PC-9 (cell line): ENCODE measurements around the gene DOK3. TPM values are rescaled to one million over a fixed set of nuclear protein-coding genes. Genes with fewer than 3 reads are reported as not detected.

Experiments used
- BruUV-seq: library from RNA; stranded (reverse); fragments of 400-500 nt; replicated peaks from 2 replicates; lab custom pipeline; 2021; lab: Mats Ljungman, UMichigan
- CTCF ChIA-PET: fragments of 300-600 bp; sonication (Branson Sonifier 250); formaldehyde crosslinking; loops from one replicate; lab custom pipeline; 2022; ENCODE audit warnings: antibody characterized with exemption; lab: Charles Lee
- POLR2A ChIA-PET: fragments of 300-600 bp; sonication (Branson Sonifier 250); formaldehyde crosslinking; loops from one replicate; lab custom pipeline; 2022; ENCODE audit warnings: antibody characterized with exemption; ENCODE audit not compliant: unreplicated experiment; lab: Charles Lee
- DNase-seq, 2 experiments: peaks; one replicate each; pipeline versions ENCODE4 v3.0.0 to v3.0.0-alpha.2; 2015 to 2022; ENCODE audit warnings: mixed read lengths in 1 of 2
- H2AFZ ChIP-seq: fragments of 200-600 bp; sonication (generic); 2 replicates; pipeline ENCODE4 v1.8.1; 2017; ENCODE audit warnings: antibody characterized with exemption
- H3F3A ChIP-seq: fragments of 200-600 bp; sonication (generic); 2 replicates; pipeline ENCODE4 v1.8.1; 2017; ENCODE audit warnings: antibody characterized with exemption, mild to moderate bottlenecking, low read depth; ENCODE audit not compliant: insufficient read depth
- H3K27ac ChIP-seq: fragments of 200-600 bp; sonication (generic); 2 replicates; pipeline ENCODE4 v1.6.1; 2016; ENCODE audit warnings: mixed run types
- H3K27me3 ChIP-seq: fragments of 200-600 bp; sonication (generic); 2 replicates; pipeline ENCODE4 v1.6.1; 2016; ENCODE audit warnings: low read depth, mixed run types; ENCODE audit not compliant: insufficient read depth
- H3K36me3 ChIP-seq: fragments of 200-600 bp; sonication (generic); 2 replicates; pipeline ENCODE4 v1.6.1; 2016; ENCODE audit warnings: low read depth, mixed run types
- H3K4me1 ChIP-seq: fragments of 200-600 bp; sonication (generic); replicated peaks from 2 replicates; pipeline ENCODE4 v1.6.1; 2016; ENCODE audit warnings: mixed run types; ENCODE audit not compliant: insufficient read depth
- H3K4me2 ChIP-seq: fragments of 200-600 bp; sonication (generic); 2 replicates; pipeline ENCODE4 v1.6.1; 2017; ENCODE audit warnings: mixed run types
- H3K4me3 ChIP-seq: fragments of 200-600 bp; sonication (generic); 2 replicates; pipeline ENCODE4 v1.6.1; 2016; ENCODE audit warnings: mixed run types
- H3K79me2 ChIP-seq: fragments of 200-600 bp; sonication (generic); 2 replicates; pipeline ENCODE4 v1.6.1; 2017; ENCODE audit warnings: low read depth, mixed run types
- H3K9me2 ChIP-seq: fragments of 200-600 bp; sonication (generic); 2 replicates; pipeline ENCODE4 v1.8.1; 2017; ENCODE audit warnings: mild to moderate bottlenecking; ENCODE audit not compliant: insufficient read depth
- H3K9me3 ChIP-seq: fragments of 200-600 bp; sonication (generic); 2 replicates; pipeline ENCODE4 v1.8.1; 2016; ENCODE audit warnings: low read depth; ENCODE audit not compliant: insufficient read depth
- H4K20me1 ChIP-seq: fragments of 200-600 bp; sonication (generic); 2 replicates; pipeline ENCODE4 v1.8.1; 2017; ENCODE audit not compliant: insufficient read depth
- EZH2 ChIP-seq: fragments of 200-600 bp; sonication (generic); IDR thresholded peaks from 2 replicates; pipeline ENCODE4 v1.8.0; 2017; ENCODE audit warnings: antibody characterized with exemption, low read depth
- intact Hi-C: fragments of 100-400 bp; cut with micrococcal nuclease; formaldehyde crosslinking; loops from one replicate; pipeline ENCODE4 v1.10.0; 2022; ENCODE audit not compliant: unreplicated experiment
- total RNA-seq: library from RNA; stranded (reverse); gene quantifications from 2 replicates; pipeline ENCODE4 v1.2.3, GENCODE V29; 2021
- TF ChIP-seq, protein P1 (sequence below): fragments of 200-600 bp; sonication (generic); conservative IDR thresholded peaks from 2 replicates; pipeline ENCODE4 v1.6.1; 2017; ENCODE audit warnings: mixed run types, antibody characterized with exemption, mild to moderate bottlenecking, moderate library complexity

Gene DOK3
- total RNA-seq, 1 experiment from 2014 or later = 12.2 TPM

DNA sequence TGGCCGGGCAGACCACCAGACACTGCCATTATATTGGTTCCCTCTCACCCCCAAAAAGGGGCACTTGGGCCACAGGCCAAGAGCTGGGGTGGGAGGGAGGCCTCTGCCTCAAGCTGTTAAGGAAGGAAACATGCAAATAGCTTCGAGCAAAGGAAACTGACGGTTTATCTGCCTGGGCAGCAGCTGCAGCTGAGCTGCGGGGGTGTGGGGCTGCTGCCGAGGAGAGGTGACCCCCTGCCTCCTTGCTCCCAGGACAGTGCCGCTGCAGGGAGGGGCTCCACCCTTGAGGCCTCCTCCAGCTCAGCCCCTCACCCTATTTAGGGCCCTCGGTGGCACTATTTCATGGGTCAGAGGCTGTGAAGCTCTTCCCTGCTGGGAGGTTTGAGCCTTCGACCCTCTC, 789 bp downstream of the DOK3 start:
- no peaks in the 10 kb centered on the region for H4K20me1 ChIP-seq
- H2AFZ ChIP-seq = no peak overlapping the region
- H3K27me3 ChIP-seq = no peaks in the 10 kb centered on the region
- DNase-seq = no peak
- H3K4me3 ChIP-seq = no peak overlapping the region
- H3K36me3 ChIP-seq = no peaks in the 10 kb centered on the region
- no peaks in the 10 kb centered on the region for H3K79me2 ChIP-seq
- H3K4me1 ChIP-seq = no peaks in the 10 kb centered on the region
- H3K4me2 ChIP-seq = no peak overlapping the region
- TF ChIP-seq, protein P1, sequence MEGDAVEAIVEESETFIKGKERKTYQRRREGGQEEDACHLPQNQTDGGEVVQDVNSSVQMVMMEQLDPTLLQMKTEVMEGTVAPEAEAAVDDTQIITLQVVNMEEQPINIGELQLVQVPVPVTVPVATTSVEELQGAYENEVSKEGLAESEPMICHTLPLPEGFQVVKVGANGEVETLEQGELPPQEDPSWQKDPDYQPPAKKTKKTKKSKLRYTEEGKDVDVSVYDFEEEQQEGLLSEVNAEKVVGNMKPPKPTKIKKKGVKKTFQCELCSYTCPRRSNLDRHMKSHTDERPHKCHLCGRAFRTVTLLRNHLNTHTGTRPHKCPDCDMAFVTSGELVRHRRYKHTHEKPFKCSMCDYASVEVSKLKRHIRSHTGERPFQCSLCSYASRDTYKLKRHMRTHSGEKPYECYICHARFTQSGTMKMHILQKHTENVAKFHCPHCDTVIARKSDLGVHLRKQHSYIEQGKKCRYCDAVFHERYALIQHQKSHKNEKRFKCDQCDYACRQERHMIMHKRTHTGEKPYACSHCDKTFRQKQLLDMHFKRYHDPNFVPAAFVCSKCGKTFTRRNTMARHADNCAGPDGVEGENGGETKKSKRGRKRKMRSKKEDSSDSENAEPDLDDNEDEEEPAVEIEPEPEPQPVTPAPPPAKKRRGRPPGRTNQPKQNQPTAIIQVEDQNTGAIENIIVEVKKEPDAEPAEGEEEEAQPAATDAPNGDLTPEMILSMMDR = no peak
- TF ChIP-seq EZH2 = no peak
- CTCF ChIA-PET = no interaction called here
- H3K27ac ChIP-seq = no peak overlapping the region
- POLR2A ChIA-PET = no interaction called here
- no TSS peak for BruUV-seq
- no peaks in the 10 kb centered on the region for H3K9me3 ChIP-seq
- H3F3A ChIP-seq = no peaks in the 10 kb centered on the region
- no peaks in the 10 kb centered on the region for H3K9me2 ChIP-seq
- intact Hi-C loops = no loop called here

DNA sequence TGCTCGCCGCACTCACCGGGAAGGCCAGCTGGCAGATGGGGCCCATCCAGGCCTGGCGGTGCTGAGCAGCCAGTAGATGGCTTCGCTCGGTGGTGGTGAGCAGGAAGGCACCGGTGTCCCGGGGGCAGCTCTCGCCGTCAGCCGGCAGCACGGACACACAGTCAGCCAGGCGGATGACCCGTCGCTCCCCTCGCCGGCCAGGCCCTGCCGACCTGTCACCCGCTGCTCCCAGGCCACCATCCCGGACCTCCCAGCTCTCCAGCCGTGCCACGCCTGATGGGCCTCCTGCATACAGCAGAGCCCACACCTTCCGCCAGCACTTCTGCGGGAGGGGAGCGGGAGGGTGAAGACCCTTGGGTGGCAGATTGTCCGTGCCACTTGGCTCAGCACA, 1.4 kb downstream of the DOK3 start:
- Histone ChIP-seq H3F3A (no peaks in the 10 kb centered on the region), H4K20me1 (no peaks in the 10 kb centered on the region), H3K9me3 (no peaks in the 10 kb centered on the region), H3K9me2 (no peaks in the 10 kb centered on the region), H3K36me3 (no peaks in the 10 kb centered on the region), H3K4me2 (no peak overlapping the region), H2AFZ (no peak overlapping the region), H3K79me2 (no peaks in the 10 kb centered on the region), H3K27me3 (no peaks in the 10 kb centered on the region), H3K27ac (no peak overlapping the region), H3K4me3 (no peak overlapping the region), H3K4me1 (no peaks in the 10 kb centered on the region)
- no TSS peak for BruUV-seq
- intact Hi-C loops = no loop called here
- POLR2A ChIA-PET = no interaction called here
- DNase-seq = no peak
- CTCF ChIA-PET = no interaction called here
- no peak for TF ChIP-seq EZH2
- TF ChIP-seq, protein P1 = no peak

DNA sequence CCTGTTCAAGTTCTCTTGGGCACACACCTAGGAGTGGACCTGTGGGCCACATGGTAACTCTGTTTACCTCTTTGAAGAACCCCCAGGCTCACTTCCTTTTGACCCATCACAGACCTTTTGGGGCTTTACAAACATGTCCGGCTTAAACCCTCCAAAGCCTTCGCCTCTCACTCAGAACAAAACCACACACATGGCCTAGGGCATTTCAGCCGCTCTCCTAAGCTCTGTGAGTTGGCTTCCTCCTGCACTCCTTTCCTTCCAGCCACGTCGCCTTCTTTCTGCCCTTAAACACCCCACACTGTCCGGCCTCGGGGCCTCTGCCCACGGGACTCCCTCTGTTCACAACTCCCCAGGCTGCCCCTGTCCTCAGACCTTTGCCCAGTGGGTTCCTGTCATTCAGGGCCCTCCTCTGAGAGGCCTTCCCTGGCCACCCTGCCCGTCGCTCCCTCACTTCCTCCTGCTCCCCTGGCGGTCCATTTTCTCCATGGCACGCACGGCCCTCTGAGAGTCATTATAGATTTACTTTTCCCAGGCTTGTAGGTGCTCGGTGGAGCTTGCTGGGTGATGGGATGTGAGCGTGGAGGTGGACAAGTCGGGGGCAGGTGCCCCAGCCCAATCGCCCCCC, 1.9 kb downstream of the DOK3 start:
- ChIA-PET POLR2A (no interaction called here), CTCF (interaction anchor here (0.6 kb wide), 1 partner anchor 691 kb away, joined by 3 read pairs; no protein-coding TSS in a partner anchor)
- BruUV-seq = no TSS peak
- Histone ChIP-seq H3K27ac (no peak overlapping the region), H3K27me3 (no peaks in the 10 kb centered on the region), H3F3A (no peaks in the 10 kb centered on the region), H3K79me2 (no peaks in the 10 kb centered on the region), H3K4me1 (no peaks in the 10 kb centered on the region), H2AFZ (no peak overlapping the region), H3K4me3 (no peak overlapping the region), H3K9me2 (no peaks in the 10 kb centered on the region), H3K9me3 (no peaks in the 10 kb centered on the region), H3K4me2 (no peak overlapping the region), H4K20me1 (no peaks in the 10 kb centered on the region), H3K36me3 (no peaks in the 10 kb centered on the region)
- no peak for TF ChIP-seq EZH2
- TF ChIP-seq, protein P1 = no peak
- intact Hi-C loops = no loop called here
- no peak for DNase-seq
